A673 (cell line): ENCODE measurements around the gene HLA-DRA.

ENCODE experiments used
- CTCF ChIP-seq: fragments of 300-800, 200-600 bp; sonication (generic); conservative IDR thresholded peaks from 2 replicates; pipeline ENCODE4 v1.5.1; 2017; ENCODE audit warnings: low read depth, mild to moderate bottlenecking, antibody characterized with exemption, low read length, moderate library complexity, mixed read lengths
- EZH2 ChIP-seq: fragments of 200-600 bp; sonication (generic); IDR thresholded peaks from 2 replicates; pipeline ENCODE4 v1.6.1; 2017; ENCODE audit warnings: borderline replicate concordance, low read depth, mild to moderate bottlenecking, mixed read lengths, antibody characterized with exemption, low read length; ENCODE audit not compliant: poor library complexity, severe bottlenecking

- TF ChIP-seq CTCF (no peak), EZH2 (no peak)
Measured at GRCh38 chr6:32405656-32406055, 34.0 kb upstream of the HLA-DRA start.
